NCI-H1417 (cell line): ENCODE data around the gene TNS3.
A peak's percentile ranks its signal among the peaks of the same experiment; 100 is the strongest.

ENCODE experiments used
- DNase-seq, 3 experiments: peaks; one replicate each; lab custom pipeline; 2025; lab: John Stamatoyannopoulos, UW

Gene TNS3

DNA sequence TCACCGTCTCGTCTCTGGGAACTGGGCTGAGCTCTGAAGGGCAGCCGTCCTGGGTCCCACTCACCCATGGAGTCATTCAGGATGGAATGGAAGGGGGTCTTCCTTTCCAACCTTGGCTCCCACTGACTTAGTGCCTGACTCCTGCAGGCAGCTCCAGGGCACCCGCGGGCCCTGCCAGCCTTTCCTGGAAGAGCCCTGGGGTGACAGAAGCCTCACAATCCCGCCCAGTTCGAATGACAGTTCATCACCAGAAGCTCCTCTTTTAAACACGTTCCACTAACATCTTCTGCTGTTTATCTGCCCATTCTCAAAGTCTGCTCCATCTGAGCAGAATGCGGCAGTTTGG, 110.6 kb downstream of the TNS3 start:
- no peak for DNase-seq

- peak in 2 of 3 experiments; percentile 92 to 99 for DNase-seq
These were observed 111.1 kb downstream of the TNS3 start for GRCh38 chr7:47470567-47471357.

DNA sequence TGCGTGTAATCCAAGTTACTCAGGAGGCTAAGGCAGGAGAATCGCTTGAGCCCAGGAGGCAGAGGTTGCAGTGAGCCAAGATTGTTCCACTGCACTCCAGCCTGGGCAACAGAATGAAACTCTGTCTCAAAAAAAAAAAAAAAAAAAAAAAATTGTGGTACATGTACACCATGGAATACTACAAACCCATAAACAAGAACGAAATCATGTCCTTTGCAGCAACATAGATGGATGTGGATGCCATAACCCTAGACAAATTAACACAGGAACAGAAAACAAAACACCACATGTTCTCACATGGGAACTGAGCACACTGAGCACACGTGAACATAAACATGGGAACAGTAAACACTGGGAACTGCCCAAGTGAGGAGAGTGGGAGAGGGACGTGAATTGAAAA, 112.1 kb downstream of the TNS3 start:
- peak in 2 of 3 experiments; percentile 32 to 67 for DNase-seq

DNA sequence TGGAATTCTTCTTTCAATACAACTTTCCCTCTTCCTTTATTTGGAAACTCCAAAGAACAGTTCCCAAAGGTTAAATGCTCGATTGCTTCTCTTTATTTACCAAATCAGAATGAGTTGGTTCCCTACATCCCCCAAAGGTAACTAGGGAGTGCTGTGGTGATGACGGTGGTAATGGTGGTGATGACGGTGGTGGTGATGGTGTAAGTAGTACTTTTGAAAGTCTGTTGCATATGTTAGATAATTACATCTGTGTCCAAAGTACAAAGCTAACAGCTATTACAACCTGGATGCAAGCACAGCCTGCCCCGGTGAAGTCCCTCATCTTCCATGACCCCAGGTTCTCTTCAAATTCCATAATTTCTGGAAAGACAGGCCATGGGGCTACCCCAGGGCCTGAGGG, 115.1 kb downstream of the TNS3 start:
- DNase-seq = no peak

DNA sequence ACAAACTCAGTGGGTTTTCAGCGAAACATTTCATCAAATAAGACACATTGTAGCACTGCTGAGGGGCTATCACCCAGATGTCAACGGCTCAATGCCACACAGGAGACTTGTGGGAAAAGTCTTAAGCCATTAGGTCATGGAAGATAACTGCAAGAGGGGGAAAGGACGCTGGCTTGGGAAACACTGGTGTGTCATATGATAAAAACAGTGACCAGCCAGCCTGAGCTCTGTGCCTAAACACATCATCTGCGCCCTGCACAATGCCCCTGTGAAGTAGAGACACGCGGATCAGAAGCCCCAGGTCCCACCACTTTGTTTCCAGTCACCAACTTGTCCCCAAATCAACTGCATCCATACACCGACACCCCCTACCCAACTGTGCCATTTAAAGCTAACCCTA, 116.7 kb downstream of the TNS3 start:
- no peak for DNase-seq

GRCh38 chr7:47464266-47464665, 117.6 kb downstream of the TNS3 start:
- no peak for DNase-seq

GRCh38 chr7:47461746-47462145, 120.2 kb downstream of the TNS3 start:
- no peak for DNase-seq

DNA sequence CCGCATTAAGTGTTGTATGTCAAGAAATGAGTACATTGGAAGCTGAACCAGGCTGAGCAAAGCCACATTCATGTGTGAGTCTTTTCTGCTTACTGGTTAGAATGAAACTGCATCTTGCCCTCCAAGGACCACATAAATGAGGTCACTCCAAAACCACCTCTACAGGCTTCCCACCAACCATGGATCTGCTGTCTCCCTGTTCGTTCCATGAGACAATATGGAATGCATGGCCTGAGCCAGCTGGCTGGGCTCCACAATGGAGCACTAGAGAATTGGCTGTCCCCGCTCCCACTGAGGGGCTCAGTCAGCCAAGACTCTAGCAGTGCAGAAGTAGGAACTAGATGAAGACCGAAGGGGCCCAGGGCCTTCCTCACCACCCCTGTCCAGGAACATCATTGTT, 120.8 kb downstream of the TNS3 start:
- no peak for DNase-seq

- DNase-seq = peak in 2 of 3 experiments; percentile 91 to 97
These were observed 121.5 kb downstream of the TNS3 start for GRCh38 chr7:47460251-47460989.

GRCh38 chr7:47458486-47458885, 123.4 kb downstream of the TNS3 start:
- no peak for DNase-seq

DNA sequence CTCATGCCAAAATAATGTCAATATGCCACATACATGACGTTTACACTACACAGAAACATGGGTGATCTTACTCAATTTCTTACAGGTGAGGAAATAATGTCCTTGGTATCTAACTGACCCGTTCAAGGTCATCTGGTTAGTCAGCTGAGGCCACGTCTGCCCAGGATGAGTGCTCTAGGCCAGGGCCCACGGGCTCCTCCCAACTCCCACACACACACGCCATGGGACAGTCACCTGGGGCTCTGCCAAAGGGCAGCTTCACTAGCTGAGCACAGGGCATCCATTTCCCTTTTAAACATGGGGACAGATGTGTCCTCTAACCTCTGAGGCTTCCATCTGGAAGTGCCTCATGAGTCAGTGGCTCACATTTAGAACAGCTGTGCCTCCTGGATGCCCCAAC, 123.9 kb downstream of the TNS3 start:
- no peak for DNase-seq

DNA sequence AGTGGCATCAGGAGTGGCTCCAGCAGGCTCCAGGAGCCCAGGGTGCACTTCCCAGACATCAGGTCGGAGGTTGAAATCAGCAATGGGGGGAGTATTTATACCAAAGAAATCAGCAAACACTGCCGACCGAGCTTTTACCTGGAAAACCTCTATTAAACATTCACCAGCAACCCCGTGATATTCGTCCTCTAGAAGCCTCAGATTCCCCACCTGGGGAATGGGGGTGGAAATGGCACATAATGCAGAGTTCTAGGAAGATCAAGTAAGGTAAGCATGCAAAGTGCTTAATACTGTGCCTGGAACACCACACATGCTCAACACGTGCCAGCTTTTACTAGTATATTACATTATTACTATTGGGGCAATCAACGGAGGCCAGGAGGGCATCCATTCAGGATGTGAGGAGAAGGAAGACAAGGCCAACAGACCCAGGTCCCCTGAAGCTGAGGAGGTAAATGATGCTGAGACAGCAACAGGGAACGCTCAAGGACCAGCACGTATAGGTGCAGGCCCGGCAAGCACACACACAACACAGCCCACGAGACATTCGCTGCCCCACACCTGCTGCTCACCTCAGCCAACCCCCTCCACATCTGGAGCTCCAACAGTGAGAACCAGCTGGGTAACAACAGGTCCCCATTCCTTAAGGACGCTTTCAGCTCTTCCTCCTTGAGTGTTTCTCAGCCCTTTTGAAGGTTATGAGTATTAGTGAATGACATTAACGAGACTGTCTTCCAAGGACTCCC, 125.5 kb downstream of the TNS3 start:
- no peak for DNase-seq

GRCh38 chr7:47455872-47456185, 126.1 kb downstream of the TNS3 start:
- DNase-seq = no peak

DNA sequence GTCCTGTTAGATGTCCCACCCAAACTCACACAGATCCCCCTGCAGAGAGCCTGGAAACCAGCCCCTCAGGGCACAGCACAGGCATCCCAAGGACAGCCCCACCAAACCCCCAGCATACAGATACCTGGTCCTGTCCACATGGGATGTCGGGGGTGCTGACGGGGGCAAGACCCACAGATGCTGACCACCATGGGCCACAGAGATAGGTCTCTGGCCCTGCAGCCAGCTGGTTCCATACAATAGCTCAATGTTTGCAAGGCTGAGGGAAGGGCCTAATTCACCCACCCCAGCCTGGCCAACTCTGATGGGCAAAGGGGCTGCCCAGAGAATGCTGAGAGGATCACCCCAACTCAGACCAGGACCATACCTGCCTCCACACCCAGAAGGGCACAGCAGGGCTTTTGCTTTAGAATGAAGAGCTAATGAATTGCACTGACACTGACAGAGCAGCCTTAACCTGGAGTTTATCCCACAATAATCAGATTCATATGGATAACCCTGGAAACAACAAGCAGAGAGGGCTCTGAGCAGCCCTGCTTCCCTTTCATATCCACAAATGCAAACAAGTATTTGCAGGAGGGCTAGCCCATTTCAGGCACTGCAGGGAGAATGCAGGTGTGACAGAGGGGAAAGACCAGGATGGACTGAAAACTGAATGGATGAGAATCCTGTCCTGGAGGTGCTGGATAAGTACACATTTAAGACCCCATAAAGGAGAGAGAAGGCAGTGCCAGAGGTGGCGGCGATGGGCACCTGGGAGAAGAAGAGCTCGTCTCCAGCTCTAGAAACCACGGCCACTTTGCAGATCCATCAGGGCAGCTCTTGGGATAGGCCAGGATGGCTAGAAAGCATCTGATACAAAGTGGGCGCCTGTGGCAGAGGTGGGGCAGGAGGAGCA, 126.7 kb downstream of the TNS3 start:
- DNase-seq = no peak

DNA sequence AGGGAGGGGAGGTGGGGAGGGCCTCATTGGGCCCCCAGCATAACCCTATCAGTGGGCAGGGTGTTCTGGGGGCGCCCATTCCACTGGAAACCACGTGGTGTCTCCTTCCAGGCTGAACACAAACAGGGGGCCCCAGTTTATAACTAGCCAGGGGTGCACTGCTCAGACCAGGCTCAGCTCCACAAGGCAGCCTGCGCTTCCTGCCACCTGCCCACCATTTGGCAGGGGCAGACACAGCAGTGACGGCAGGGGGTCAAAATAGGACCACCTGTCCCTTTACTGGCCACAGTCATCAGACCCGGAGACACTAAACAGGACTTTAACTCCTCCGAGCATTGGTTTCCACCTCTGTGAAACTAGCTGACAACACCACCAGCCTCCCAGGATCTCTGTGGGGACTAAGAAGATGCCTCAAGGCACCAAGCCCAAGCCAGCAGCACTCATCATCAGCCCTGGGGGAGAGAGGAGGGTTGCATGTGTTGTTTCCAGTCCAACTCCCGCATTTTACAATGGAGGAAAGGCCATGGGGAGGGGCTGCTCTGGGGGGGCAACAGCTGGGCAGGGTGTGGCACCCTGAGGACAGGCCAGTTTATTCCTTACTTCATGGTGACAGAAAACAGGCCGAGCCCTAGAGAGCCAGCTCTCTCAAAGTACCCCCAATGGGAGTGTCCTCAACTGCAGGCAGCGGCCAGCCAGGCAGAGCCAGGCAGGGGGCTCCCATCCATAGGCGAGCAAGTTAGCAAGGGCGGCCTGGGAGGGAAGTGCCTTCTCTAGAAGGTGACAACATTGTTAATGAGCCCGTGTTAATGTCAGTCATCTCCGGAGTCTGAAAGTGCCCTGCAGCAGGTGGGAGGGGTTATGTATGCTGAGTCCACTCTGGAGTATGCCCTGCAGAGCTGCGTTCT, 127.6 kb downstream of the TNS3 start:
- DNase-seq = peak in 2 of 3 experiments; percentile 45 to 74

GRCh38 chr7:47453093-47454061, 128.5 kb downstream of the TNS3 start:
- DNase-seq = peak in 2 of 3 experiments; percentile 67 to 89

DNA sequence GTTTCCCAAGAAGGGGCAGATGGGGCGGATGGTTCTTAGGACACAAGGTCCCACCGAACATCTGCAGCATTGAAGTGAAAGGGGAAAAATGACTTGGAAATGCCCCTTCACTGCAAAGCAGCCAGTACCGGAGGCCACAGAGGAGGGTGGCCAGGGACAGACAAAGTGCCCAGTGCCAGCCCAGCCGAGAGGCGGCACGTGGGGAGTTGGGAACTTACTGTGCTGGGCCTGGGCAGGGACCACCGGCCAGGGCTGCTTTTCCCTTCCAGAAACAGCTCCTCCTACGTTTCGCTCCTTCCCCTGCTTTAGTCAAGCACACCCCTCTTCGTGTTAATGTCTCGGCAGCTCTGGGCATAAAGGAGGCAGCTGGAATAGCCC, 129.2 kb downstream of the TNS3 start:
- no peak for DNase-seq

GRCh38 chr7:47452295-47452694, 129.6 kb downstream of the TNS3 start:
- DNase-seq = peak in 1 of 3 experiments; percentile 64

GRCh38 chr7:47451851-47452205, 130.1 kb downstream of the TNS3 start:
- no peak for DNase-seq
